Right atrium auricular region (tissue), 2 donors: ENCODE results near the gene NUTF2. TPM values are rescaled to one million over a fixed set of nuclear protein-coding genes. Genes with fewer than 3 reads are reported as not detected.
A peak's percentile ranks its signal among the peaks of the same experiment; 100 is the strongest.

Experiments used
- DNase-seq: peaks from one replicate; pipeline ENCODE4 v3.0.0-alpha.2; 2019; ENCODE audit warnings: low spot score
- H3K27ac ChIP-seq, 2 donors: fragments of 200-600 bp; sonication (generic); 1 replicate in 1 of 2; 2 replicates in 1 of 2; pipeline ENCODE4 v1.5.1; 2016 to 2019
- H3K27me3 ChIP-seq, 2 donors: fragments of 200-600 bp; sonication (generic); one replicate each; pipeline versions ENCODE4 v1.5.1 to v1.6.0; 2017 to 2019
- H3K36me3 ChIP-seq: fragments of 200-600 bp; sonication (generic); one replicate; pipeline ENCODE4 v1.5.1; 2016
- H3K4me1 ChIP-seq, 2 donors: fragments of 200-600 bp; sonication (generic); one replicate each; pipeline versions ENCODE4 v1.5.1 to v1.6.0; 2017 to 2019
- H3K4me3 ChIP-seq, 2 donors: fragments of 200-600 bp; sonication (generic); 1 replicate in 1 of 2; 2 replicates in 1 of 2; pipeline ENCODE4 v1.5.1; 2017 to 2019; ENCODE audit warnings: mild to moderate bottlenecking in 1 of 2, moderate library complexity in 1 of 2
- H3K9me3 ChIP-seq, 2 donors: fragments of 200-600 bp; sonication (generic); one replicate each; pipeline ENCODE4 v1.5.1; 2019
- CTCF ChIP-seq, 2 donors: fragments of 200-600 bp; sonication (generic); IDR thresholded peaks; one replicate each; pipeline ENCODE4 v1.5.1; 2019; ENCODE audit warnings: antibody characterized with exemption in 2 of 2
- total RNA-seq, 2 donors: library from RNA; depleted of rRNA; stranded (reverse); fragments of >200 nt; gene quantifications; one replicate each; pipeline ENCODE4 v1.1.0, GENCODE V29; 2016

The NUTF2 gene
- total RNA-seq, 2 donors from 2014 or later: 44.6 to 132 TPM

- peak; percentile 97 for DNase-seq
- no peaks in the 10 kb centered on the region for H3K9me3 ChIP-seq
- peak; percentile 80 to 94 for TF ChIP-seq CTCF (IDR thresholded peaks at IDR 0.05)
- no peaks in the 10 kb centered on the region for H3K27me3 ChIP-seq
- H3K27ac ChIP-seq: peak within 1 kb of the TSS; percentile 99 to 100
- H3K36me3 ChIP-seq: no peaks in the 10 kb centered on the region
- H3K4me1 ChIP-seq: peaks cover 0 to 43% of the 10 kb centered on the region in 2 donors
- H3K4me3 ChIP-seq: peak within 1 kb of the TSS; percentile 77 to 99
Measured at GRCh38 chr16:67841816-67842508, 4.8 kb upstream of the NUTF2 start, which contains the start of gene THAP11. Gene THAP11, plus strand, starts transcription at chr16:67842320. Its CDS starts 235 bp downstream, at chr16:67842555.

GRCh38 chr16:67842509-67843342, 4.0 kb upstream of the NUTF2 start:
- Histone ChIP-seq H3K27ac (peak overlapping the region; percentile 99 to 100), H3K4me1 (peaks cover 0 to 48% of the 10 kb centered on the region in 2 donors), H3K9me3 (no peaks in the 10 kb centered on the region), H3K36me3 (no peaks in the 10 kb centered on the region), H3K27me3 (no peaks in the 10 kb centered on the region), H3K4me3 (peak overlapping the region; percentile 77 to 99)
- peak in 1 of 2 donors; percentile 48 for TF ChIP-seq CTCF (IDR thresholded peaks at IDR 0.05)
- no peak for DNase-seq

- H3K4me1 ChIP-seq: peaks cover 0 to 55% of the 10 kb centered on the region in 2 donors
- no peak for DNase-seq
- no peak for TF ChIP-seq CTCF (IDR thresholded peaks at IDR 0.05)
- no peaks in the 10 kb centered on the region for H3K27me3 ChIP-seq
- peak overlapping the region; percentile 77 to 99 for H3K4me3 ChIP-seq
- H3K27ac ChIP-seq: peak overlapping the region; percentile 99 to 100
- H3K9me3 ChIP-seq: no peaks in the 10 kb centered on the region
- no peaks in the 10 kb centered on the region for H3K36me3 ChIP-seq
Measured at GRCh38 chr16:67843343-67843765, 3.4 kb upstream of the NUTF2 start.

GRCh38 chr16:67844497-67844896, 2.2 kb upstream of the NUTF2 start:
- no peaks in the 10 kb centered on the region for H3K27me3 ChIP-seq
- H3K27ac ChIP-seq: peak overlapping the region; percentile 99 to 100
- no peak overlapping the region for H3K4me3 ChIP-seq
- no peak for DNase-seq
- no peaks in the 10 kb centered on the region for H3K36me3 ChIP-seq
- no peaks in the 10 kb centered on the region for H3K9me3 ChIP-seq
- H3K4me1 ChIP-seq: peaks cover 0 to 66% of the 10 kb centered on the region in 2 donors
- no peak for TF ChIP-seq CTCF (IDR thresholded peaks at IDR 0.05)

GRCh38 chr16:67845291-67846062, 1.3 kb upstream of the NUTF2 start:
- DNase-seq: no peak
- Histone ChIP-seq H3K27ac (peak overlapping the region; percentile 95), H3K9me3 (no peaks in the 10 kb centered on the region), H3K36me3 (no peaks in the 10 kb centered on the region), H3K27me3 (no peaks in the 10 kb centered on the region), H3K4me1 (peaks cover 0 to 66% of the 10 kb centered on the region in 2 donors), H3K4me3 (peak overlapping the region; percentile 71 to 97)
- TF ChIP-seq CTCF (IDR thresholded peaks at IDR 0.05): no peak
